Activated CD8-positive, alpha-beta memory T cell treated with anti-CD3 and anti-CD28 coated beads for 1 hour (primary cell): Measurements from ENCODE around the gene FHIP1B.

Experiments
- DNase-seq, 2 donors: peaks; one replicate each; pipeline ENCODE4 v3.0.0-alpha.2; 2020; ENCODE audit warnings: low read depth in 1 of 2; ENCODE audit errors: extremely low read depth in 1 of 2

FHIP1B gene

GRCh38 chr11:6203327-6203726, 31.1 kb downstream of the FHIP1B start:
- no peak for DNase-seq

- no peak for DNase-seq
Observed at GRCh38 chr11:6202041-6202440, 32.4 kb downstream of the FHIP1B start.

GRCh38 chr11:6201481-6201880, 33.0 kb downstream of the FHIP1B start:
- no peak for DNase-seq

GRCh38 chr11:6200975-6201374, 33.5 kb downstream of the FHIP1B start:
- no peak for DNase-seq

GRCh38 chr11:6199174-6199810, 35.1 kb downstream of the FHIP1B start, which contains the start of gene OR52W1:
OR52W1 (plus strand) TSS chr11:6199224; CDS start chr11:6199224, 0 bp downstream.
- DNase-seq: no peak

- no peak for DNase-seq
Observed at GRCh38 chr11:6197466-6198200, 36.8 kb downstream of the FHIP1B start.

- no peak for DNase-seq
Observed at GRCh38 chr11:6196396-6196795, 38.0 kb downstream of the FHIP1B start.

- no peak for DNase-seq
Observed at GRCh38 chr11:6194065-6194581, 40.3 kb downstream of the FHIP1B start.

- no peak for DNase-seq
Observed at GRCh38 chr11:6191742-6192141, 42.7 kb downstream of the FHIP1B start.

- no peak for DNase-seq
Observed at GRCh38 chr11:6175440-6175839, 59.0 kb downstream of the FHIP1B start.

- DNase-seq: no peak
Observed at GRCh38 chr11:6170226-6170625, 64.2 kb downstream of the FHIP1B start, which contains the start of gene OR52B2. OR52B2 (minus strand) TSS chr11:6170326; CDS start chr11:6170326, 0 bp downstream.
